SIG-M5 treated with dmso at 0.1 percent for 504 hours (cell line): ENCODE measurements around the gene EAPP.
"Not testable (repeated sequence)": the region's sequence is repeated elsewhere in the genome, so short reads cannot be mapped to it uniquely, and the experiment has no call there.

Source experiments
- DNase-seq: peaks from one replicate; lab custom pipeline; 2025; ENCODE audit not compliant: unreplicated experiment; lab: John Stamatoyannopoulos, UW

The EAPP gene

GRCh38 chr14:34539407-34540180 lies at the start of gene EAPP:
TSS of gene EAPP (minus strand) at chr14:34539701. CDS start at chr14:34539628, 73 bp downstream.
- DNase-seq: no peak

- DNase-seq: no peak
These were observed 44.0 kb upstream of the EAPP start for GRCh38 chr14:34583525-34583924.

- no peak for DNase-seq
These were observed 42.7 kb upstream of the EAPP start for GRCh38 chr14:34582117-34582680.

GRCh38 chr14:34580381-34580780 lies 40.9 kb upstream of the EAPP start:
- no peak for DNase-seq

GRCh38 chr14:34571771-34572170 lies 32.3 kb upstream of the EAPP start:
- no peak for DNase-seq

- DNase-seq: no peak
These were observed 30.2 kb upstream of the EAPP start for GRCh38 chr14:34569750-34570149.

GRCh38 chr14:34568803-34569202 lies 29.3 kb upstream of the EAPP start:
- DNase-seq: no peak

- DNase-seq: no peak
These were observed 23.3 kb upstream of the EAPP start for GRCh38 chr14:34562776-34563150.

GRCh38 chr14:34562037-34562775 lies 22.7 kb upstream of the EAPP start:
- not testable (repeated sequence) for DNase-seq

GRCh38 chr14:34556498-34556829 lies 17.0 kb upstream of the EAPP start:
- DNase-seq: not testable (repeated sequence)

- not testable (repeated sequence) for DNase-seq
These were observed 16.3 kb upstream of the EAPP start for GRCh38 chr14:34555583-34556497.

GRCh38 chr14:34554540-34555250 lies 15.2 kb upstream of the EAPP start:
- no peak for DNase-seq

GRCh38 chr14:34549276-34549966 lies 9.9 kb upstream of the EAPP start:
- not testable (repeated sequence) for DNase-seq

GRCh38 chr14:34548472-34548981 lies 9.0 kb upstream of the EAPP start:
- DNase-seq: no peak

- DNase-seq: not testable (repeated sequence)
These were observed 7.6 kb upstream of the EAPP start for GRCh38 chr14:34547136-34547520.

- DNase-seq: not testable (repeated sequence)
These were observed 7.0 kb upstream of the EAPP start for GRCh38 chr14:34546272-34547135.

- not testable (repeated sequence) for DNase-seq
These were observed 919 bp upstream of the EAPP start for GRCh38 chr14:34540181-34541059.
